OCI-LY7 (cell line): ENCODE data around the gene DCUN1D5. TPM values are rescaled to one million over a fixed set of nuclear protein-coding genes. Genes with fewer than 3 reads are reported as not detected.

Source experiments
- BruUV-seq: library from RNA; stranded (reverse); fragments of 400-500 nt; replicated peaks from 2 replicates; lab custom pipeline; 2021; lab: Mats Ljungman, UMichigan
- CTCF ChIA-PET: fragments of 300-600 bp; sonication (Branson Sonifier 250); formaldehyde crosslinking; loops from one replicate; lab custom pipeline; 2022; ENCODE audit warnings: antibody characterized with exemption; ENCODE audit not compliant: unreplicated experiment; lab: Charles Lee
- POLR2A ChIA-PET: fragments of 300-600 bp; sonication (Branson Sonifier 250); formaldehyde crosslinking; loops from one replicate; lab custom pipeline; 2022; ENCODE audit warnings: antibody characterized with exemption; lab: Charles Lee
- DNase-seq: peaks from one replicate; pipeline ENCODE4 v3.0.0-alpha.2; 2015; ENCODE audit warnings: low spot score
- H2AFZ ChIP-seq: fragments of 200-600 bp; sonication (generic), shearing (Covaris generic); 2 replicates; pipeline ENCODE4 v1.6.1; 2014; ENCODE audit warnings: mild to moderate bottlenecking, antibody characterized with exemption, low read length, moderate library complexity
- H3K27ac ChIP-seq: fragments of 200-600 bp; sonication (generic); 2 replicates; pipeline ENCODE4 v1.5.1; 2014; ENCODE audit warnings: mixed run types, low read depth, mild to moderate bottlenecking, moderate library complexity, low read length, inconsistent platforms; ENCODE audit not compliant: poor library complexity, severe bottlenecking
- H3K36me3 ChIP-seq: fragments of 200-600 bp; sonication (generic); 2 replicates; pipeline ENCODE4 v1.6.1; 2014; ENCODE audit warnings: mild to moderate bottlenecking, antibody characterized with exemption, low read length, moderate library complexity, mixed read lengths; ENCODE audit not compliant: insufficient read depth
- H3K4me1 ChIP-seq: fragments of 200-600 bp; sonication (generic); 2 replicates; pipeline ENCODE4 v1.5.1; 2014; ENCODE audit warnings: mild to moderate bottlenecking, low read length; ENCODE audit not compliant: insufficient read depth, poor library complexity, severe bottlenecking
- H3K4me2 ChIP-seq: fragments of 200-600 bp; sonication (generic); 2 replicates; pipeline ENCODE4 v1.6.1; 2014; ENCODE audit warnings: mild to moderate bottlenecking, low read length
- H3K4me3 ChIP-seq: fragments of 200-600 bp; sonication (generic); 2 replicates; pipeline ENCODE4 v1.5.1; 2014; ENCODE audit warnings: mild to moderate bottlenecking, low read depth, low read length; ENCODE audit not compliant: poor library complexity, severe bottlenecking
- H3K79me2 ChIP-seq: fragments of 200-600 bp; sonication (generic); 2 replicates; pipeline ENCODE4 v1.6.1; 2016; ENCODE audit warnings: low read depth, mild to moderate bottlenecking, low read length, moderate library complexity, mixed read lengths; ENCODE audit not compliant: insufficient read depth
- H3K9me2 ChIP-seq: fragments of 200-600 bp; sonication (generic); 2 replicates; pipeline ENCODE4 v1.6.1; 2016; ENCODE audit warnings: mild to moderate bottlenecking, low read length, mixed read lengths; ENCODE audit not compliant: insufficient read depth
- H3K9me3 ChIP-seq: fragments of 200-600 bp; sonication (generic); 2 replicates; pipeline ENCODE4 v1.6.1; 2014; ENCODE audit warnings: mild to moderate bottlenecking, mixed run types, low read length, mixed read lengths
- H4K20me1 ChIP-seq: fragments of 200-600 bp; sonication (generic); 2 replicates; pipeline ENCODE4 v1.6.1; 2014; ENCODE audit warnings: mild to moderate bottlenecking, antibody characterized with exemption, low read length, moderate library complexity, mixed read lengths; ENCODE audit not compliant: insufficient read depth
- EZH2phosphoT487 ChIP-seq: fragments of 200-600 bp; sonication (generic); IDR thresholded peaks from 2 replicates; pipeline ENCODE4 v1.6.1; 2018; ENCODE audit warnings: low read depth, borderline replicate concordance, mild to moderate bottlenecking, mixed run types, antibody characterized with exemption, low read length, moderate library complexity, mixed read lengths
- intact Hi-C: fragments of 100-400 bp; cut with micrococcal nuclease; formaldehyde crosslinking; loops from one replicate; pipeline ENCODE4 v1.10.0; 2022; ENCODE audit not compliant: unreplicated experiment
- total RNA-seq, 2 experiments: library from RNA; depleted of rRNA in 1 of 2; stranded (reverse); fragments of >200 nt in 1 of 2; shearing (Covaris generic) in 1 of 2; gene quantifications; 2 replicates each; pipeline ENCODE4 v1.2.3, GENCODE V29; 2014 to 2022
- TF ChIP-seq, protein P1 (sequence below): fragments of 200-600 bp; sonication (generic); conservative IDR thresholded peaks from 2 replicates; pipeline ENCODE4 v1.5.1; 2014; ENCODE audit warnings: mild to moderate bottlenecking, antibody characterized with exemption, low read length, moderate library complexity, mixed read lengths

DCUN1D5 gene
- total RNA-seq, 2 experiments from 2014 or later: 46.4 to 70.4 TPM

DNA sequence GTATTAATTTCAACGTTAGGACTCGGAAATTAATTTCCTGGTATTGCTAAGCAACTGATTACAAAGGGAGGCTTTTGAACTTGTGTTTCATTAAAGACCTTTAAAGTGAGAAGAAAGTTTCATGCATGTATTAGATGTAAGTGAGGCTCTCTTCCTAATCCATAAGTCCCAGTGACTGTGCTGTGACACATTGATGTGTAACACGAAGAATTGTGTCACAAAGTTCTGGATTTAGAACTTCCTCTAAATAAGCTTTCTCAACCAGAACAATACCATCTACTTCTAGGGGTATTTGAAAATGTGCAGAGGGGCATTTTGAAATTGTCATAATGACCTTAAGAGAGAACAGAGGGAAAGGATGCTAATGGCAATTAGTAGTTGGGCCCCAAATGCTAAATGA, 14.4 kb downstream of the DCUN1D5 start:
- CTCF ChIA-PET: no interaction called here
- BruUV-seq: no TSS peak

DNA sequence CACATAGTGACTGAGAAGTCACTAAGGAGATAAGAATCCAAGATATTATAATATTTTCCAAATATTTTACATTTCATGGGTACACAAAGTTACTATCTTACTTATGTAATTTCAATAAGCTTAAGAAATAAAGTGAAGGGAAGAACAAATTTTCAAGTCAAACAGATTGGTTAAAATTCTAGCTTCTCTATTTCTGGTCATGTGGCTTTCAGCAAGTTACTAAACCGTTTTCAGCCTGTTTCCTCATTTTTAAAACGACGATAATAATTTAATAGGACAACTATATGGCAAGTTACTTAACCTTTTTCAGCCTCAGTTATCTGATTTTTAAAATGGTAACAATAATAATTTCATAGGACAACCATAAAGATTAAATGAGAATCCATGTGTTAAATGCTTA, 15.6 kb downstream of the DCUN1D5 start:
- Histone ChIP-seq H3K4me2 (no peak overlapping the region), H3K9me2 (no peaks in the 10 kb centered on the region), H3K36me3 (peaks cover 85% of the 10 kb centered on the region), H3K9me3 (no peaks in the 10 kb centered on the region), H3K79me2 (peaks cover 19% of the 10 kb centered on the region; the same call in 1 of the 2 replicates), H3K4me1 (no peaks in the 10 kb centered on the region), H3K27ac (no peak overlapping the region), H2AFZ (no peak overlapping the region), H3K4me3 (no peak overlapping the region), H4K20me1 (no peaks in the 10 kb centered on the region)
- DNase-seq: no peak
- no TSS peak for BruUV-seq
- TF ChIP-seq, protein P1, sequence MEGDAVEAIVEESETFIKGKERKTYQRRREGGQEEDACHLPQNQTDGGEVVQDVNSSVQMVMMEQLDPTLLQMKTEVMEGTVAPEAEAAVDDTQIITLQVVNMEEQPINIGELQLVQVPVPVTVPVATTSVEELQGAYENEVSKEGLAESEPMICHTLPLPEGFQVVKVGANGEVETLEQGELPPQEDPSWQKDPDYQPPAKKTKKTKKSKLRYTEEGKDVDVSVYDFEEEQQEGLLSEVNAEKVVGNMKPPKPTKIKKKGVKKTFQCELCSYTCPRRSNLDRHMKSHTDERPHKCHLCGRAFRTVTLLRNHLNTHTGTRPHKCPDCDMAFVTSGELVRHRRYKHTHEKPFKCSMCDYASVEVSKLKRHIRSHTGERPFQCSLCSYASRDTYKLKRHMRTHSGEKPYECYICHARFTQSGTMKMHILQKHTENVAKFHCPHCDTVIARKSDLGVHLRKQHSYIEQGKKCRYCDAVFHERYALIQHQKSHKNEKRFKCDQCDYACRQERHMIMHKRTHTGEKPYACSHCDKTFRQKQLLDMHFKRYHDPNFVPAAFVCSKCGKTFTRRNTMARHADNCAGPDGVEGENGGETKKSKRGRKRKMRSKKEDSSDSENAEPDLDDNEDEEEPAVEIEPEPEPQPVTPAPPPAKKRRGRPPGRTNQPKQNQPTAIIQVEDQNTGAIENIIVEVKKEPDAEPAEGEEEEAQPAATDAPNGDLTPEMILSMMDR: no peak
- intact Hi-C loops: no loop called here
- ChIA-PET POLR2A (interaction anchor here (0.7 kb wide), 1 partner anchor 16 kb away, joined by 5 read pairs; the partner anchor contains the start of gene DCUN1D5), CTCF (no interaction called here)

More for the DNA sequence above, 14.4 kb downstream of the DCUN1D5 start:
- no peaks in the 10 kb centered on the region for H4K20me1 ChIP-seq
- H3K9me2 ChIP-seq: no peaks in the 10 kb centered on the region
- no peaks in the 10 kb centered on the region for H3K4me1 ChIP-seq
- H3K4me2 ChIP-seq: no peak overlapping the region
- no peak for DNase-seq
- peaks cover 23% of the 10 kb centered on the region; the same call in 1 of the 2 replicates for H3K79me2 ChIP-seq
- no peaks in the 10 kb centered on the region for H3K9me3 ChIP-seq
- H3K27ac ChIP-seq: no peak overlapping the region
- no peak overlapping the region for H2AFZ ChIP-seq
- TF ChIP-seq EZH2phosphoT487: no peak
- TF ChIP-seq, protein P1: no peak
- POLR2A ChIA-PET: interaction anchor here (1.3 kb wide), 1 partner anchor 15 kb away, joined by 5 read pairs; no protein-coding TSS in a partner anchor
- intact Hi-C loops: no loop called here
- H3K36me3 ChIP-seq: peaks cover 93% of the 10 kb centered on the region
- no peak overlapping the region for H3K4me3 ChIP-seq

DNA sequence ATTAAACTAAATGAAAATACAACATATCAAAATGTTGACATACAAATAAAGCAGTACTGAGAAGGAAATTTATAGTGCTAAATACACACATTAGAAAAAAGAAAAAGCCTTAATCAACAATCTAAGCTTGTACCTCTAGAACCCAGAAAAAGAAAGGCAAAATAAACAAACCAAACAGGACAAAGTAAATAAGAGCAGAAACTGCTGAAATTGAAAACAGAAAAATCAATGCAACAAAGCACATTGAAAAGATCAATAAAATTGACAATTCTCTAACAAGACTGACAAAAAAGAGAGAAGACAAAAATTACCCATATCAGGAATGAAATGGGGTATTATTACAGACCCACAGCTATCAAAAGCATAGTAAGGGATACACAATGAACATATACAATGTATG, 21.0 kb downstream of the DCUN1D5 start:
- intact Hi-C loops: no loop called here
- Histone ChIP-seq H3K9me3 (no peaks in the 10 kb centered on the region), H3K4me3 (peak overlapping the region; percentile 29), H3K36me3 (peaks cover 80% of the 10 kb centered on the region), H3K27ac (no peak overlapping the region), H3K4me2 (peak overlapping the region; percentile 57; the same call in 1 of the 2 replicates), H2AFZ (no peak overlapping the region), H3K4me1 (peaks cover 21% of the 10 kb centered on the region), H3K9me2 (no peaks in the 10 kb centered on the region), H4K20me1 (peaks cover 13% of the 10 kb centered on the region; the same call in 1 of the 2 replicates), H3K79me2 (peaks cover 66% of the 10 kb centered on the region; the same call in 1 of the 2 replicates)
- POLR2A ChIA-PET: interaction anchor here (1.2 kb wide), 1 partner anchor 20 kb away, joined by 3 read pairs; no protein-coding TSS in a partner anchor
- DNase-seq: no peak
- TF ChIP-seq, protein P1: no peak
- TF ChIP-seq EZH2phosphoT487: no peak
- no TSS peak for BruUV-seq
- CTCF ChIA-PET: interaction anchor here (1.4 kb wide), 1 partner anchor 21 kb away, joined by 5 read pairs; the partner anchor contains the start of gene DCUN1D5
